NOMO-1 (cell line): ENCODE results near the gene PSMB2.

Experiments
- DNase-seq, 2 experiments: peaks; one replicate each; lab custom pipeline; 2025; ENCODE audit not compliant: unreplicated experiment in 2 of 2; lab: John Stamatoyannopoulos, UW

PSMB2 gene

GRCh38 chr1:35558374-35559316, 82.7 kb downstream of the PSMB2 start:
- no peak for DNase-seq

- peak; percentile 90 to 97 for DNase-seq
Observed at GRCh38 chr1:35557611-35558373, 83.5 kb downstream of the PSMB2 start, which contains the start of gene NCDN. Gene NCDN, plus strand, starts transcription at chr1:35557799. Its CDS starts 392 bp downstream, at chr1:35558191.

- peak; percentile 85 to 87 for DNase-seq
Observed at GRCh38 chr1:35557118-35557610, 84.2 kb downstream of the PSMB2 start, which contains the start of gene KIAA0319L. Gene KIAA0319L, minus strand, starts transcription at chr1:35557403. Its CDS starts 2,912 bp downstream, at chr1:35554491.

- no peak for DNase-seq
Observed at GRCh38 chr1:35556484-35557117, 84.7 kb downstream of the PSMB2 start.

- no peak for DNase-seq
Observed at GRCh38 chr1:35555601-35556477, 85.5 kb downstream of the PSMB2 start.

GRCh38 chr1:35555212-35555584, 86.1 kb downstream of the PSMB2 start:
- no peak for DNase-seq

- DNase-seq = no peak
Observed at GRCh38 chr1:35554266-35555211, 86.8 kb downstream of the PSMB2 start.

- no peak for DNase-seq
Observed at GRCh38 chr1:35553851-35554250, 87.5 kb downstream of the PSMB2 start.
